ENCODE data around the gene ERVFRD-1.

ERVFRD-1 gene

DNA sequence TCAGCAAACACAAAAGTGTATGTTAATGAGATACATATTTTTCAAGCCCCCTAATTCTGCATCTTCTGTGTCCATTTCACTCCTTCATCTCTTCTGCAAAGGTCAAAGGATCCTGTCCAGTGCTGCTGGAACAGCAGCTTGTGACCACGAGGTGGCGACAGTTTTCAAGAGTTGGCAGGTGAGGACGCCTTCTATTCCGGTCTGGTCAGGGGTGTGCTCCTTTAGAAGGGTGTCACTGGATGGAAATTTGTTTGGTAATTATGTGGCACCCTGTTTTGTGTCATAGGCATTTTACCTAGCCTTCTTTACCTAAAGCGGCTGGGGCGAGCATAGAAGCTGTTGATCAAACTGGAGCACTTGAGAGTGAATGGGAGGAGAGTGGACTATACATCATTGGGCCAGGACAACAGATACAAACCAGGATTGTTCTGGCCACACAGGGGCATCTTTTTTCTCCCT lies 32.9 kb upstream of the ERVFRD-1 start:
- no peak overlapping the region for H3K4ac ChIP-seq (ENCODE audit: low read depth in 1 of 2, low read length in 2 of 2)
- peaks cover 2% of the 10 kb centered on the region for H3K4me1 ChIP-seq (ENCODE audit: control insufficient read depth, insufficient read depth, low read depth, low read length)
- no peak overlapping the region for H4K8ac ChIP-seq (ENCODE audit: low read length)
- no peak overlapping the region for H3K9ac ChIP-seq (ENCODE audit: low read length)
- no peaks in the 10 kb centered on the region for H3K36me3 ChIP-seq (ENCODE audit: control insufficient read depth in 1 of 2, insufficient read depth in 2 of 2, low read depth in 1 of 2, low read length in 2 of 2)
- H3K27me3 ChIP-seq (ENCODE audit: control insufficient read depth in 1 of 2, insufficient read depth in 1 of 2, low read length in 2 of 2), result no peaks in the 10 kb centered on the region
- no peak overlapping the region for H2BK120ac ChIP-seq (ENCODE audit: low read depth, low read length)
- H3K4me2 ChIP-seq (ENCODE audit: low read length, poor library complexity, severe bottlenecking), result no peak overlapping the region
- no peak overlapping the region for H4K91ac ChIP-seq (ENCODE audit: low read length)
- peak; percentile 77 for DNase-seq
- no peak overlapping the region for H3K4me3 ChIP-seq (ENCODE audit: insufficient read depth in 1 of 2, low read depth in 1 of 2, low read length in 2 of 2)
- no peak overlapping the region for H3K27ac ChIP-seq (ENCODE audit: low read length, poor library complexity, severe bottlenecking)
- H2BK12ac ChIP-seq (ENCODE audit: low read length in 2 of 2), result peak overlapping the region in 1 of 2 experiments; percentile 43
- no peak overlapping the region for H2BK5ac ChIP-seq (ENCODE audit: low read depth, low read length, poor library complexity, severe bottlenecking)
- no peak overlapping the region for H2AK5ac ChIP-seq (ENCODE audit: low read length, severe bottlenecking)
- no peak overlapping the region for H2AFZ ChIP-seq (ENCODE audit: low read depth, low read length)
- H3K18ac ChIP-seq (ENCODE audit: low read depth in 1 of 2, low read length in 2 of 2), result no peak overlapping the region
- WGBS, result 27% methylated on average over 6 of the region's 6 CpGs
- no peak overlapping the region for H3K23ac ChIP-seq (ENCODE audit: low read length in 2 of 2)
- H2BK15ac ChIP-seq (ENCODE audit: low read depth, poor library complexity, severe bottlenecking), result no peak overlapping the region
- no peaks in the 10 kb centered on the region for H3K79me1 ChIP-seq (replicated peaks; ENCODE audit: low read length, poor library complexity, severe bottlenecking)
- no peak overlapping the region for H3K14ac ChIP-seq (ENCODE audit: low read length in 2 of 2)
- H3K9me3 ChIP-seq (ENCODE audit: control insufficient read depth, low read length), result no peaks in the 10 kb centered on the region

- H4K91ac ChIP-seq (ENCODE audit: low read length), result no peak overlapping the region
- H3K4ac ChIP-seq (ENCODE audit: low read depth in 1 of 2, low read length in 2 of 2), result no peak overlapping the region
- no peaks in the 10 kb centered on the region for H3K79me1 ChIP-seq (replicated peaks; ENCODE audit: low read length, poor library complexity, severe bottlenecking)
- peaks cover 2% of the 10 kb centered on the region for H3K4me1 ChIP-seq (ENCODE audit: control insufficient read depth, insufficient read depth, low read depth, low read length)
- no peak overlapping the region for H2BK15ac ChIP-seq (ENCODE audit: low read depth, poor library complexity, severe bottlenecking)
- no peak overlapping the region for H3K27ac ChIP-seq (ENCODE audit: low read length, poor library complexity, severe bottlenecking)
- H3K9ac ChIP-seq (ENCODE audit: low read length), result peak overlapping the region; percentile 37
- 34% methylated on average over 10 of the region's 10 CpGs for WGBS
- H4K8ac ChIP-seq (ENCODE audit: low read length), result no peak overlapping the region
- H3K18ac ChIP-seq (ENCODE audit: low read depth in 1 of 2, low read length in 2 of 2), result peak overlapping the region in 1 of 2 experiments; percentile 4
- no peaks in the 10 kb centered on the region for H3K36me3 ChIP-seq (ENCODE audit: control insufficient read depth in 1 of 2, insufficient read depth in 2 of 2, low read depth in 1 of 2, low read length in 2 of 2)
- no peak overlapping the region for H2AFZ ChIP-seq (ENCODE audit: low read depth, low read length)
- H2BK12ac ChIP-seq (ENCODE audit: low read length in 2 of 2), result peak overlapping the region in 1 of 2 experiments; percentile 63
- H3K4me3 ChIP-seq (ENCODE audit: insufficient read depth in 1 of 2, low read depth in 1 of 2, low read length in 2 of 2), result no peak overlapping the region
- no peak overlapping the region for H3K14ac ChIP-seq (ENCODE audit: low read length in 2 of 2)
- DNase-seq, result peak; percentile 97
- no peak overlapping the region for H2BK120ac ChIP-seq (ENCODE audit: low read depth, low read length)
- no peaks in the 10 kb centered on the region for H3K9me3 ChIP-seq (ENCODE audit: control insufficient read depth, low read length)
- no peaks in the 10 kb centered on the region for H3K27me3 ChIP-seq (ENCODE audit: control insufficient read depth in 1 of 2, insufficient read depth in 1 of 2, low read length in 2 of 2)
- no peak overlapping the region for H3K4me2 ChIP-seq (ENCODE audit: low read length, poor library complexity, severe bottlenecking)
- no peak overlapping the region for H2AK5ac ChIP-seq (ENCODE audit: low read length, severe bottlenecking)
- H3K23ac ChIP-seq (ENCODE audit: low read length in 2 of 2), result no peak overlapping the region
- H2BK5ac ChIP-seq (ENCODE audit: low read depth, low read length, poor library complexity, severe bottlenecking), result no peak overlapping the region
These were observed 32.2 kb upstream of the ERVFRD-1 start for GRCh38 chr6:11143394-11144371.

GRCh38 chr6:11142296-11143027 lies 30.9 kb upstream of the ERVFRD-1 start:
- Histone ChIP-seq H2BK15ac (ENCODE audit: low read depth, poor library complexity, severe bottlenecking) (peak overlapping the region; percentile 32), H3K27ac (ENCODE audit: low read length, poor library complexity, severe bottlenecking) (no peak overlapping the region), H3K23ac (ENCODE audit: low read length in 2 of 2) (no peak overlapping the region), H3K4me3 (ENCODE audit: insufficient read depth in 1 of 2, low read depth in 1 of 2, low read length in 2 of 2) (no peak overlapping the region), H2BK120ac (ENCODE audit: low read depth, low read length) (no peak overlapping the region), H3K79me1 (replicated peaks; ENCODE audit: low read length, poor library complexity, severe bottlenecking) (no peaks in the 10 kb centered on the region), H3K9me3 (ENCODE audit: control insufficient read depth, low read length) (no peaks in the 10 kb centered on the region), H3K9ac (ENCODE audit: low read length) (no peak overlapping the region), H3K14ac (ENCODE audit: low read length in 2 of 2) (no peak overlapping the region), H4K8ac (ENCODE audit: low read length) (no peak overlapping the region), H3K4me2 (ENCODE audit: low read length, poor library complexity, severe bottlenecking) (no peak overlapping the region), H3K27me3 (ENCODE audit: control insufficient read depth in 1 of 2, insufficient read depth in 1 of 2, low read length in 2 of 2) (no peaks in the 10 kb centered on the region), H3K18ac (ENCODE audit: low read depth in 1 of 2, low read length in 2 of 2) (no peak overlapping the region), H3K4me1 (ENCODE audit: control insufficient read depth, insufficient read depth, low read depth, low read length) (peaks cover 2% of the 10 kb centered on the region), H2BK12ac (ENCODE audit: low read length in 2 of 2) (no peak overlapping the region), H2AFZ (ENCODE audit: low read depth, low read length) (no peak overlapping the region), H2BK5ac (ENCODE audit: low read depth, low read length, poor library complexity, severe bottlenecking) (no peak overlapping the region), H4K91ac (ENCODE audit: low read length) (no peak overlapping the region), H3K36me3 (ENCODE audit: control insufficient read depth in 1 of 2, insufficient read depth in 2 of 2, low read depth in 1 of 2, low read length in 2 of 2) (no peaks in the 10 kb centered on the region), H3K4ac (ENCODE audit: low read depth in 1 of 2, low read length in 2 of 2) (no peak overlapping the region), H2AK5ac (ENCODE audit: low read length, severe bottlenecking) (no peak overlapping the region)
- no peak for DNase-seq
- WGBS, result 96% methylated on average over 6 of the region's 8 CpGs

GRCh38 chr6:11141295-11141694 lies 29.8 kb upstream of the ERVFRD-1 start:
- H3K4ac ChIP-seq (ENCODE audit: low read depth in 1 of 2, low read length in 2 of 2), result no peak overlapping the region
- no peak for DNase-seq

More at GRCh38 chr6:11141295-11141694, 29.8 kb upstream of the ERVFRD-1 start:
- peaks cover 2% of the 10 kb centered on the region for H3K4me1 ChIP-seq (ENCODE audit: control insufficient read depth, insufficient read depth, low read depth, low read length)
- no peak overlapping the region for H3K18ac ChIP-seq (ENCODE audit: low read depth in 1 of 2, low read length in 2 of 2)
- no peaks in the 10 kb centered on the region for H3K9me3 ChIP-seq (ENCODE audit: control insufficient read depth, low read length)
- no peaks in the 10 kb centered on the region for H3K79me1 ChIP-seq (replicated peaks; ENCODE audit: low read length, poor library complexity, severe bottlenecking)
- no peaks in the 10 kb centered on the region for H3K27me3 ChIP-seq (ENCODE audit: control insufficient read depth in 1 of 2, insufficient read depth in 1 of 2, low read length in 2 of 2)
- H4K91ac ChIP-seq (ENCODE audit: low read length), result no peak overlapping the region
- H4K8ac ChIP-seq (ENCODE audit: low read length), result no peak overlapping the region
- no peaks in the 10 kb centered on the region for H3K36me3 ChIP-seq (ENCODE audit: control insufficient read depth in 1 of 2, insufficient read depth in 2 of 2, low read depth in 1 of 2, low read length in 2 of 2)
- WGBS, result 90% methylated on average over 3 of the region's 3 CpGs
- H2BK15ac ChIP-seq (ENCODE audit: low read depth, poor library complexity, severe bottlenecking), result no peak overlapping the region
- no peak overlapping the region for H3K9ac ChIP-seq (ENCODE audit: low read length)
- H3K4me3 ChIP-seq (ENCODE audit: insufficient read depth in 1 of 2, low read depth in 1 of 2, low read length in 2 of 2), result no peak overlapping the region
- H2BK12ac ChIP-seq (ENCODE audit: low read length in 2 of 2), result no peak overlapping the region
- H2AK5ac ChIP-seq (ENCODE audit: low read length, severe bottlenecking), result no peak overlapping the region
- no peak overlapping the region for H3K27ac ChIP-seq (ENCODE audit: low read length, poor library complexity, severe bottlenecking)
- H3K4me2 ChIP-seq (ENCODE audit: low read length, poor library complexity, severe bottlenecking), result no peak overlapping the region
- H3K14ac ChIP-seq (ENCODE audit: low read length in 2 of 2), result no peak overlapping the region
- no peak overlapping the region for H2AFZ ChIP-seq (ENCODE audit: low read depth, low read length)
- no peak overlapping the region for H2BK120ac ChIP-seq (ENCODE audit: low read depth, low read length)
- no peak overlapping the region for H3K23ac ChIP-seq (ENCODE audit: low read length in 2 of 2)
- H2BK5ac ChIP-seq (ENCODE audit: low read depth, low read length, poor library complexity, severe bottlenecking), result no peak overlapping the region

Measured in mesenchymal stem cell (in vitro differentiated cells and primary cell).